ENCODE measurements around the gene CFAP46.

CFAP46 gene

DNA sequence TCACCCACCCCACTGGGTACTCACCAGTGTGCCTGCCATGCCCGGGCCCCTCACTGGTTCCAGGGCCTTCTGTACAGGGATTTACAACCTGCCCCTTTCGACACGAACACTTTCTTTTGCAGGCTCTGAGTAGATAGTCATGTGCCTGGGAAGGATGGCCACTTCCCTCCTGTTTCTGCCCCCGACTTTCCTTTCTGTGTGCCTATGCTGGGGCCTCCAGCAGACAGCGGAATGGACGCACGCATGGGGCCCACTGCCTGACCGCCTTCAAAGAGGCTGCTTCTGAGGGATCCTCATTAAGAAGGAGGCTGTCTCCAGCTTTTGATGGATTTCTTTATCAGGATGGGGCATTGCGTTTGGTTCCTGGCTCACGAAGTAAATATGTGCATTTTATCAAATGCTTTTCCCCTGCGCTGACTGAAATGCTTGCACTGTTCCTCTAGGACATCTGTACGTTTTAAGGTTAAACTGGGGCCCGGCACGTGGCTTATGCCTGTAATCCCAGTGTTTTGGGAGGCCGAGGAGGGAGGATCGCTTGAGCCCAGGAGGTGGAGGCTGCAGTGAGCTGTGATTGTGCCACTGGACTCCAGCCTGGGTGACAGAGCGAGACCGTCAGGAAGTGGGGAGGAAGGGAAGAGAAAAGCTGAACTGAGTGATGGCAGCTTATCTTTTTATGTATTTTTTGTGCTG, 127.1 kb downstream of the CFAP46 start:
- DNase-seq, result no peak

DNA sequence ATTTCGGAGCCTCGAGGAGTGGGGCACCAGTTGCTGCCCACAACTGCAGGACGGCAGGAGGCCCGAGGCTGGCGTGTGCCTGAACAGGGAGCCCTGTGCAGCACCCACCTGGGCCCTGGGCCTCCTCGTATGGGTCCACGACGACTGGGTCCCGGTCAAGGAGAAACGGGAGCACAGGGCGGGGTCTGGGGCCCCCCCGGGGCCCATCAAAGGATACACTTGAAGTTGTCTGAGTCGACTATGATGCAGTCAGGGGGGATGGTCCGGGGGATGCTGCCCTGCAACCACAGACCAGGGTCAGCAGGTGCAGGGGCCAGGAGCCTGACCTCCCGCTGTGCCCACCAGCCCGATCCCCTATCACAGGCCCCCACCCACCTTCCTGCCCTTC, 127.9 kb downstream of the CFAP46 start:
- DNase-seq, result no peak

DNA sequence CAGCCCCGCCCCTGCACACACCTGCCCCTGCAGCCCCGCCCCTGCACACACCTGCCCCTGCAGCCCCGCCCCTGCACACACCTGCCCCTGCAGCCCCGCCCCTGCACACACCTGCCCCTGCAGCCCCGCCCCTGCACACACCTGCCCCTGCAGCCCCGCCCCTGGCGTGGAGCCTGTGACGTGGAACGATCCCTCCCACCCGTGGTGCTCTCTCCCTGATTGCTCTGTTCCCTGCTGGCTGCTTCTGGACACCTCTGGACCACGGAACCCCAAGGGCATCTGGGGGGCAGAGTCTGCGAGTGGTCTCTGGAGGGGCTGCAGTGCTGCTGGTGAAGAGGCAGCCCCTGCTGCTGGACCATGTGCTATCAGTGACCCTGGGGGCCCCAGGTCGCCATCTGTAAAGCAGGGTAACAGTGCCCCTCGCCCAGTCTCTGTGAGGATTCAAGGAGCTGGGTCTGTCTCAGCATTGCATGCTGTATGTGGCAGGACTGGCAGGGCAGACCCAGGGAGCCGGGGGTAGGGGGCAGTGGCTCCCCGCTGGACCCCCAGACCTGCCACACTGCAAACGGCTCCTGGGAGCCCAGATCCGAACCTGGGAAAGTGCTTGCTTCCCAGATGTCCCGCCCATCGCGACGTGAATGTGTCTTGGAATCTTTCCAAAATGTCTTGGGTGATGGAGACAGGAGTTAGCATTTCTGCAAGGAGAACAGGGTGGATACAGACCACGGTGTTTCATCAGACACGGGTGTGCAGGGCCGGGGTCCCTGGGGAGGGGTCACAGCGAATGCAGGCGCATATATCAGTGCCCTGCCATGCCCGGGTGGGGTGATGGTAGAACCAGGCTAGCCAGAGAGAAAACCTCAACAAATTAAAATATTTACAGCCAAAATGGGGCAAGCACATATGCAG, 128.6 kb downstream of the CFAP46 start:
- DNase-seq, result no peak

DNA sequence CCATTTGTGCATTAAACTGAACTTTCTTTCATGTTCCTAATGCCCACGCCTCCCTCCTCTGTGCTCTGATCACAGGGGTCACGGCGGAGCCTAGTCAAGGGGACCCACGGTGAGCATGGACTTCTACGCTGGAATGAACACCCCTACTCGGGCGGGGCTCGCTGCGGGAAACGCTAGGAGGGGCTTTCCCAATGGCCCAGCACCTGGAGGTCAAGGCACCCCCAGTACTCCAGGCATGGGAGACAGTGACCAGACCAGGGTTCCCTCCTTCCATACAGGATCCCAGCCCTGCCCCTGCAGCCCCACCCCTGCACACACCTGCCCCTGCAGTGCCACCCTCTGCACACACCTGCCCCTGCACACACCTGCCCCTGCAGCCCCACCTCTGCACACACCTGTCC, 129.4 kb downstream of the CFAP46 start:
- DNase-seq, result no peak

DNA sequence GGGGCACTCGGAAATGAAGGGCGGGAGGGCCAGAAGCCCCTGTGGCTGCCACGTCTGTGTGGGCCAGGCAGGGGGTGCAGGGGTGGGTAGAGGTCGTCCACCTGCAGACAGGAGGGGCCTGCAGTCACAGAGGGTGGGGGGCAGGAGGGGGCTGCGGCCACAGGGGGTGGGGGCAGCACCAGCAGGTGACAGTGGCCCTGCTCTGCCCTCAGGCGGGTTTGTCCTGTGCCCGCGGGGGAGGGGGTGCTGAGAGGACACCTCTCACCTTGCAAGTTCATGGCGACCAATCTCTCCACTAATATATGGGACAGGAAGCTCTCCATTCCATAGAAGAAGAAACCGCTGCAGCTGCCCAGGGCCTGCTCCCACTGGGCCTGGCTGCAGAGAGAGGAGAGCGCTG, 129.8 kb downstream of the CFAP46 start:
- DNase-seq, result no peak

DNA sequence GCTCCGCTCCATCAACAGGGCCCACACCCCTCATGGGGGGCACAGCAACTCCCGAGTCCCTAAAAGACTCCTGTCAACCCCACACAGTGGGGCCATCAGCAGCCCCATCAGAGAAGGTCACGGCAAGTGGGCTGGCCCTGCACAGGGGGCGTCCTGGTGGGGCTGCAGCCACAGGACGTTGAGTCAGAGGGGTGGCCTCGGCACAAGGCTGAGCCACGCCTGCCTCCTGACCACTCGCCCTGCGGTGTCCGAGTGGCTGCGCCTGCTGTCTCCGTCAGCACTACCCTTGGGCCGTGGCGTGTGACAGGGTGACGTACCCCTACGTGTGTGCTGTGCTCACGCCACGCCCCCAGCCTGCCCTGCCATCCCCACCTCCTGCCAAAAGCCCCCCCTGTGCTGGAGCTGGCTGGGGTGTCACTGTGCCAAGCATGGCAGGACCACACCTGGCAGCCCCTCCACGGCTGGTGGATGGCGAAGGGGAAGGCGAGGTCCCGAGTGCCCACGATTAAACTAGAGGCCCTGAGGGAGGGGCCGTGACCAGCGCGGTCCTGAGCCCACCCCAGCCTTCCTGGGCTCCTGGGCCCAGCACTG, 130.4 kb downstream of the CFAP46 start:
- DNase-seq, result no peak

DNA sequence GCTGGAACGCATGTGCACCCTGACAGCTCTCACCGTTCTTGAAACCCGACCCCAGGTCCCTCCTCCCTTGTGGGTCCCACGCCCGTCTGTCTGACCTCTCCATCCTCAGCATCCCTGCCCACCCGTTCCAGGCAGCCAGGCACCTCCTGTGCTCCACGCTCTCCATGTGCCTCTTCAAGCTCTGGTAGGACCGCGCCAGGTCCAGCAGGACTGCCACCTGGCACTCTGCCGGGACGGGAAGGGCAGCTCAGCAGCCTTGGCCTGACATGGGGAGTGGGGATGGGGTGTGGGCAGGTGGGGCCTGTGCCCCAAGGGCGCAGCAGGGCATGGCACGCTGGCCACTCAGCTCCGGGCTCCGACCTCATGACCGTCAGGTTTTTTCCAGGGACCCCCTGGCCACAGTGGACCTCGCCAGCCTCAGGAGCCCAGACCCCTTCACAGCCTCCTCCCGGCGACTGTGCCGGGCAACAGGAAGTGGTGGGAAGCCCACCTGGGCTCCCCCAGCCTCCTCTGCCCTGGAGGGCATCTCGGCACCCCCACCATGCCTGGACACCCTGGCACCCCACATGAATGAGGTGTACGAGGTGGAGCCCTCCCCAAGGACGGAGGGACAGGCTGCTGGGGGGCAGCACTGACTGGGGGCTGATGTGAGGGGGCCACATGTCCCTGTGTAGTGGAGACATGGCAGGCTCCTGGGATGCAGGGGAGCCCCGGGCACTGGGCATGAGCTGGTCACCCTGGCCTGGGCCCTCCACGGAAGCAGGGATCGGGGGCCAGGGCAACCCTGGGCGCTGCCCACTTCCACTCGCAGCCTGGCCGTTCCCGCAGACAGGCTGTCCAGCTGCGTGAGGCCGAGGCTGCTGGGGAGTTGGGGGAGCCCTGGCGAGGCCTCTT, 131.3 kb downstream of the CFAP46 start:
- DNase-seq, result no peak

DNA sequence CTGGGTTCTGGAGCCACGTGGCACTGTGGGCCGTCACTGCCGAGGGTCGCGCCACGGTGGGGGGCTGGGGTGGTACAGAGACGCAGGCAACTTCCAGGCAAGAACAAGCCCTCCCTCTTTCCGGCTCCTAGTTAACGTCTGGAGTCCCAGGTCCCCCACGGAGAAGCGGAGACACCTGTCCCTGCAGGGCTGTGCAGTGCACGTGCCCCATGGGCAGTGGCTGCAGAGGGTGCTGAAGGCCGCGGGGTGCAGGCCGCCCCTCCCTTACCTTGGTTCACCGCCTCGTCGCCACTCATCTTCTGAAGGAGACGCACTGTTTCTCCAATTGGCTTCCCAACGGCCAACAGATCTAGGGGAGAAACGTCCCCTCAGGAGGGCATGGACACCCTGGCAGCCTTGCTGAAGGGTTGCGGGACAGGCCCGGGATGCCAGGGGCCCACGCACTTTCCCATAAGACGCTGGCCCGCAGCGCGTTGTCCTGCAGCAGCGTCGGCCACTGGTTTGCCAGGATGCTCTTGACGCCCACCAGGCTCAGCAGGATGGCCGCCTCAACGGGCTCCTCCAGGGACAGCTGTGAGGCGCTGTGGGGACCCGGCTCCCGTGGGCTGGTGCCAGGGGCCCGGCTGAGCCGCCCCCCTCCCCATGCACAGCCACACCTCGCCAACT, 132.1 kb downstream of the CFAP46 start:
- DNase-seq, result no peak

DNA sequence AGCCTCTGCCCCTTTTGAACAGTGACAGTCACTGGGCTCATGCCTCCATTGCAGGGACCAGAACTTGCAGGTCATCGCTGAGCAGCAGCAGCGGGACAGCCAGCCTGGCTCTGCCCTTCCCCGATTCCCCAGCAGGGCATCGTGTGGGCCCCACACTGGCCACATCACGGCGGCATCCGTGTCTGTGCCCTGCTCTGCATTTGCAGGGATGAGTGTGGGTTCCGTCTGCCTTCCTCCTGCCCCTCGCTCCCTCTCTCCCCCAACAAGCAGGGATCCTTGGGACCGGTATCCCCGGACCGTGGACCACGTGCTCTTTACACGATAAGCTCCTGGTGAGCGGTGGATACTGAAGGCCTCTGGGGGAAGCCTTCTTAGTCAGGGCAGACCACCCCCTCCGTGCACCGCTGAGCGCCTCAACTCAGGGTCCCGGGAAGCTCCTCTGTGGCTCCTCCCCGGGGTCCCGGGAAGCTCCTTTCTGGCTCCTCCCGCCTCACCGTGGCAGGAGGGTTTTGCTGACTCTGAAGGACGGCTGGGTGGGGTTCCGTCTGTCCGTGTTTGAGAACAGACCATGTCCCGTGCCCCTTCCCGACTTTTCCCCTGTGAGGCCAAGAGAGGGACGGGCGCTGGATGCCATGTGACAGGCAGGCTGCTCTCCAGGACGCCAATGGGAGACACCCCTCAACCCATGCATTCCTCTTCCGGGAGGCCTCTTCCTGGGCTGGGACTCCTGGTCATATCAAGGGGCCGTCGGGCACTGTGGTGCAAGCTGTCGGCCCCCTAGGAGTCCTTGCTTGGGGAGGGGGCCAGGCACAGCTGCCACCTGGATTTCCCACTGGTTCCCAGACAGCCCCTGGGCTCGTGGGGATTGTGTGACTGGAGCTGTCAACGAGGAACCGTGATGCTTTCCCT, 132.9 kb downstream of the CFAP46 start:
- DNase-seq, result no peak

DNA sequence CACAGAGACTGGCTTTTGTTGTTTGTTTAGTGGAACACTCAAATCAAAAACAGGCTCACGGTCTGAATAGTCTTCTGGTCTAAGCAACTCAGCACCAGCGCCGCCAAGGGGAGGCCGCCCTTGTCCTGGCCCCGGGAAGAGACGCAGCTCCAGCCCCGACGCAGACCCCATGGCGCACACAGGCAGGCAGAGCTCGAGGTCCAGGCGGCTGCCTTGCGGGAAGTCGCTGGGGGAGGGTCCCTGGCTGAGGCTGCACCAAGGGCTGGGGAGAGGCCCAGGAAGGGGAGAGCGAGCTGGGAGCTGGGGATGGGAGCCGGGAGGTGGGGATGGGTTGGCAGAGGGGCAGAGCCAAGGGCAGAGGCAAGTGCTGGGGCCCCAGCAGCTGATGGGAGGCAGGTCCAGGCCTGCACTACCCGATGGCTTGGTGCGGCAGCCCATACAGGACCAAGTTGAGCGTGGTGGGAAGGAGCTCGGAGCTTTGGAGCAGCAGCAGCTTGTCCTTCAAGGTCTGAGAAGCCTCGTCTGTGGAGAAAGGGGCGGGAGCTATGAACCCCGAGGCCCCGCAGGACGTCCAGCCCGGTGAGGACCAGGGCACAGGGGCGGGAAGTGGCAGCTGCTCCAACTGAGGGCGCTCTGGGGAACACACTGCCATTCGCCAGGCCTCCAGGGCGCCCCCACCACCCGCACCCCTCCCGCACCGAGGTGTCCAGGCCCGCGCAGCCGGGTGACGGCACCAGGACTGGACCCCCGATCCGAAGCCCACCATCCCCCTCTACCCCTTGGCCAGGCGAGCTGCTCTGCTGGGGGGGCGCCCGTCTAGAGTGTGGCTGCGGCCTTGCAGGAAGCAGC, 133.8 kb downstream of the CFAP46 start:
- no peak for DNase-seq

DNA sequence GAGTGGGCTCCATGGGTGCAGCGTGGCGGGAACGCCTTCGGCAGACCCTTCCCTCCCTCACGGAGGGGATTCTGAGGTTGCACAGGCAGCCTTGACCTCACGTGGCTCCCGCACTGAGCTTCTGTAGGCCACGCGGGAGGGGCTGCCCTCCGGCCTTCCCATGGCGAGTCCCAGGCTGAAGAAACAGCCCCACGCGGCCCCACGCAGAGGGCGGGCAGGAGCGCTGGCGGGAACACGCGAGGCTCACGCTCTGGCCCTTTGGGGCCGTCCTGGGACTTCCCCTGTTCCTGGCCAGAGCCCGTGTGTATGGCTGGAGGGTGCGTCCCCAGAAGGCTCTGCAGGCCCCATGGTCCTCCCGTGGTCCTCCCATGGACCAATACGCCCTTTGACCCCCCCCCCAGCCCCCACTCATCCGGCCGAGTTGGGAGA, 134.7 kb downstream of the CFAP46 start:
- no peak for DNase-seq

DNA sequence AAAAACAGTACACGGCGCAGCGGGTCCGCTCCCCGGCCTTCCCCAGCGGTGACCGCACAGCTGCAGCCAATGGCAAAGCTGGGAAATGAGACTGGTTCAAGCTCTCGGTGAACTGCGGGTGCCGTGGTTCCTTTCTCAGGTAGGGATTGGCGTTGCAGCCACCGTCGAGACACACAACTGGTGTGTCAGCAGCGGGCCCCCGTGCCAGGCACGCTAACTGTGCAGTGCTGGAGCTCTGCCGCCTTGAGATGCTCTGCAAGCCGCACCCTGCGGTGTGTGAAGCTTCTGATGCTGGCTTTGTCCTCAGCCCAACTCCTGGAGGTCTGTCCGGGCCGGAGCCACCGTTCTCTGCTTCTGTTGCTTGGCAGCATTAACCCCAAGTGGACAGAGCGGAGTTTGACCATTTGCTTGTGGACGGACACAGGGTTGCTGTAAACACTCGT, 135.8 kb downstream of the CFAP46 start:
- no peak for DNase-seq

DNA sequence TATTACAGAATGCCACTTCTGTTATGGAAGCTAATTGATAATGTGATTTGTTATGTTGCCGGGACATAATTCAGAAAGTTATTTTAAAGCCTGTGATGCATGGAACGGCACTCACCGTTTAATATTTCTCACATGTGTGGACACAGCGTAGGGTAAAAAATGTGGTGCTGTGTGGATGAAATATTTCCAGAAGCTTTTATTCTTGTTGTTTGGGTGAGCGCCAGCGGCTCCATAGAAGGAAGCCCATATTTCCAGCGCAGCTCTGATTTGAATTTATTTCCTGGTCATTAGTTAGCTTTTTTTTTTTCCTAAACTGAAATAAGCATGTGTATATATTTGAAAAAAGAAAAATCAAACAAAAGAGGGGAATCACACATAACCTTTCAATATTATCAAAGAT, 136.3 kb downstream of the CFAP46 start:
- no peak for DNase-seq

DNA sequence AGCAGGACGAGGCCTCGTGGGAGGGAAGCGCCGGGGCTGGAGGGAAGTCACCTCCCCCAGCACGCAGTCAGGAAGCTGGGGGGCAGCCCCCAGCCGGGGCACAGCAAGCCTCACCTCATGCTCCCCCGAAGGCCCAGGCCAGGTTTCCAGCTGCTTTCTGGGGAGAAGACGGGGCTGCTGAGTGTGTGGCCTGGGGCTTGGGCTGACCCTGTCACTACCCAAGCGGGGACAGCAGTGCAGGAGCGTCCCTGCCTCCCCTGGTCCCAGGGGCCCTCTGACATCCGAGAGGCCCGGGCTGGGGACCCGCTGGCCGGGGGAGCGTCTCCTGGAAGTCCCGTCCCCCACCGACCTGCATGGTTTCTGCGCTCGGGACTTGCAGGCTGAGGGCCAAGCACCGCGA, 136.8 kb downstream of the CFAP46 start:
- no peak for DNase-seq

DNA sequence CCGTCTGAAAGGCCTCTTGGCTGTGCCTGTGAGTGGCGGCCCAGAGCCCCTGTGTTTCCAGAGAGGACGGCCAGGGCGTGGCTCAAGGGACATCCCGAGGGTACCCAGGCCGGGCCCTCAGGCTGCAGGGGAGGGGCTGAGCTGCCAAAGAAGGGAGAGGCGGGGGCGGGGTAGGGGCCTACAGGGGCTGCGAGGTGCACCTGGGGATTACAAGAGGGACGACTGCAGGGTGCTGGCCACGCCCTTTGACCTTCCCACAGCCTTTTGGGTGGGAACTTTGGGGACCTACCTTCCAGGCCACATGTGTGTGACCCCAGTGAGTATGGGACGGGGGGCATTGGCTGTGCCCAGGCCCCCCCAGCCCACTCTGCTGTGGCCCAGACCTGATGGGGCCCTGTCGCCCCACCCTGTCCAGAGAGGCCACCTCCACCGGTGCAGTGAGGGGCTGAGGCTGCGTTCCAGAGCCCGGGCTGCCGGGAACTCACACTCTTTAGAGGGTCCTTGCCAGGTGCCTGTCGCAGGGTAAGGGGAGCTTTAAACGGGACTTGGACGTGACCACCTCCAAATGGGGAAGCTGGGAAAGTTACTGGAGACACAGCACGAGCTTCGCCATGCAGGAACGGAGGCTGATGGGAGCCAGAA, 137.5 kb downstream of the CFAP46 start:
- DNase-seq, result no peak

DNA sequence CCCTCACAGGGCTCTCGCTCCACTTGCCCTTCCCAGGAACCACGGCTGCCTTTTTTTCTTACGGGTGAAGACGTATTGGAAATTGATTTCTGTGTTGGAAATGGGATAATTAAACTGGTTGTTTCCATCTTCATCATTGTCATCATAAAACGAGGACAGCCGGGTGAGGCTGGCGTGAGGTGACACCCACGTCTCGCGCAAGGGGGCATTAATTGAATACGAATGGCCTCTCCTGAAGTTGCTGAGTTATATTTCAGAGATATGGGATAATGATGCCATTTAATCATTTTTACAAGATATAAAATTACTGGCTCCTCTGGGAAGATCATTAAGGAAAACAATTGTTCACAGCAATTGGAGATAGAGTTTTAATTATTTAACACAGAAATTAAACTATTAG, 138.1 kb downstream of the CFAP46 start:
- no peak for DNase-seq

DNA sequence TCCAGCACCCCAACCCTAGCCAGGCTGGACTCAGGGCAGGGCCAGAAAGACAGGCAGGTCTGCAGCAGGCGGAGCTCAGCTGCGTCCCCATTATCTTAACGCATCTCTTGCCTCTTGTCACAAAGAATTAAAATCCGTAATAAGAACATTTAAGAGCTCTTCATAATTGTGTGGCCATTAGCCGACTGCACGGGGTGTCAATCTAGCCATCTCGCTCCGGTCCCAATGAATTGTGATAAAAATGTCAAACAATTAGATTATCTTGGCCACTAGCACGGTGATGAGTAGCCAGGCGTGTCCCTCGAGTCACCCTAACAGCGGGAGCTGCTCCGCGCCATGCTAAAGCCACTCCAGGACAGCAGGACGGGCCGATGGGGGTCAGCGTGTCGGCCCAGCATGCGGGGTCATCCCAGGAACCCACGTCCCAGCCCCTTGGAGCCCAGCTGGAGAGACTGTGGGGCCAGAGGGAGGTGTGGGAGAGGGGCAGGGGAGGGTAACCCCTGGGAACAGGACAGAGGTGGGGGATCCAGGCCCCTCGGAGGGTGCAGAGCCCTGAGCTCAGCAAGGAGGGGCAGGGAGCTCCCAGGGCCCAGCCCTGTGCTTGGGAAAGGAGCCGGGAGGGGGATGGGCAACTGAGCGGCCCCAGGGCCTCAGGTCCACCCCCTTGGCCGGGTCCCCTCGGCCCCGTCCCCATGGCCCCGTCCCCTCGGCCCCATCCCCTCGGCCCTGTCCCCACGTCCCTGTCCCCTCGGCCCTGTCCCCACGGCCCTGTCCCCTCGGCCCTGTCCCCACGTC, 138.8 kb downstream of the CFAP46 start:
- DNase-seq, result no peak

DNA sequence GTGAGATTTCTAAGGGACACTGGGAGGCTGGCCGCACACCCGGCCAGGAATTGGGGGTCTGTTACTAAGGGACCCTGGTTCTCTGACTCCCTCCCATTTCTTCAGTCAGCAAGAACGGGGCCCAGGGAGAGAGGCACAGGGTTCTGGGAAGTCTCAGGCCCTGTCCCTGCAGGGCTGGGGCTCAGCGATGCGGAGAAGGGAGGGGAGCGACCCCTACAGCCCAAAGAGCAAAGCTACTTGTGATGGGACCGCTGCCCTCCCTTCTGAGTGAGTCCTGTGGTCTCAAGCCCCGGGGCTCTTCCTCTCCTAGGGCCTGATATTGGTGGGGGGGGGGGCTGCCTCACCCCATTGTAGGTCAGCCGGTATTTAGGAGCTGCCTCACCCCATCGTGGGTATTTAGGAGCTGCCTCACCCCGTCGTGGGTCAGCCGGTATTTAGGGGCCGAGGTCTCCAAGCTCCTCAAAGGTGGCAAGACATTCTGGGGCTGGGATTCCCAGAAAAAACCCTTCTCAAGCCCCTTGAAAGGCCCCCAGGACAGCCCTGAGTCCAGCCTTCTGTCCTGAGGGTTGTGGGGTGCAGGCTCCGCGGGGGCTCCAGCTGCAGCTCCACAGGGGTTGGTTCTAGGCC, 139.6 kb downstream of the CFAP46 start:
- no peak for DNase-seq
